ENCODE results near the gene COL5A1.
"Not testable (repeated sequence)": the region's sequence is repeated elsewhere in the genome, so short reads cannot be mapped to it uniquely, and the experiment has no call there.

Gene COL5A1

DNA sequence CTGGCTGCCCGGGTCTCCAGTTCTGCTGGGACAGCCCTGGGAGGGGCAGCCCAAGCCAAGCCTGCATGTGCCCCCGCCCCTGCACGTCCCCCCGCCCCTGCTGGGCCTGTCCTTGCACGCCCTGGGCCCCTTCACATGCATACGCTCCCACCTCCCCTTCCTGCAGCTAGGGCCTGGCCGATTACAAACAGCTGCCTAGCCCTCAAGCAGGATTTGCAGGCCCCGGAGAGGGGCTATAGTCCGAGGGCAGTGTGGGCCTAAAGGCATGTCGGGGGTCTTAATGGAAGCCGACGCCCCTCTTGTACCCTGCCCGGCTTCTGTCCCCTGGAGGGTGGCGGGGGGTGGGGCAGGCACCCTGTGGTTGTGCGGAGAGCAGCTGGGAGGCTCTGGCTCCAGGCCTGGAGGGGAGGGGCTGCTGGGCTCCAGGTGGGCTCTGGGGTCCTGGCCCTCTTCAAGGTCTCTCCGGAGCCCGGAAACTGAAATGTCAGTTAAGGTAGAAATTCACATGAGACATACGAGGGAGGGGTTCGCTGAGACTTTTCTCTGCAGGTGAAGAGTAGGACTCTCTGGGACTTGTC is 16.9 kb downstream of the COL5A1 start:
- DNase-seq = no peak

- no peak for DNase-seq
Measured at GRCh38 chr9:134659688-134660131, 18.1 kb downstream of the COL5A1 start.

- DNase-seq = no peak
Measured at GRCh38 chr9:134660407-134660806, 18.8 kb downstream of the COL5A1 start.

GRCh38 chr9:134661299-134661698 is 19.7 kb downstream of the COL5A1 start:
- no peak for DNase-seq

DNA sequence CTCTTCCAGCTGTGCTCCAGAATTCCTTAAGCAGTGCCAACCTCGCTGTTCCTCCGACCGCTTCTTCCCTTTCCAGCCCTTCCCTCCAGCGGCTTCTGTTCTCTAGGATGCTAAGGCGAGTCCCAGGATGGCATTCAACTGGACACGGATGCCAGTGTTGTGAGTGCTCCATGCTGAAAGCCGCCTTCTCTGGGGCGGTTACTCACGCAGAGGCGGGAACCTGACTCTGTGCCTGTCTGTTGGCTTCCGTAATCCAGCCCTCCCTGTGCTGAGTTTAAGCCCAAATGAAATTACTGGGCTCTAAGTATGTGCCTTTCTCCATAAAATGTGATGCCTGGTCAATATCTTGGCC is 20.2 kb downstream of the COL5A1 start:
- DNase-seq = no peak

GRCh38 chr9:134662143-134662876 is 20.7 kb downstream of the COL5A1 start:
- no peak for DNase-seq

DNA sequence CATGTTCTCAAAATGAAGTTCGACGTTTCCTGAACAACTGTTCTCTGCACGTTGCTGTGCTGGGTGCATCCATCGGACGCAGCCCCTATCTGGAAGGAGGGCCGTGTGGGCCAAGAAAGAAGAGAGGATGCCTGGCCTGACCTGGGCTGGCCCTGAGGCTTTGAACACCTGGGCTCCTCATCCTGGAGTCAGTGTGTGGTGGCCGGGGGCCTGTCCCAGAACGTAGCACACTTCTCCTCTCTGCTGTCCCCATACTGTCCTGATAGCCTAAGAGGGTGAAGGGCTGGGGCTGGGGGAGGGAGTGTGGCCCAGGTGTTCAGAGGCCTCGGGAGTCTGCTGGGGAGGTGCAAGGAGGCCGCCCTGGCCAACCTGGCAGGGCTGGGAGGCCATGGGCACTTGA is 21.5 kb downstream of the COL5A1 start:
- DNase-seq = no peak

- DNase-seq = no peak
Measured at GRCh38 chr9:134663753-134664415, 22.3 kb downstream of the COL5A1 start.

GRCh38 chr9:134664446-134664845 is 22.8 kb downstream of the COL5A1 start:
- no peak for DNase-seq

DNA sequence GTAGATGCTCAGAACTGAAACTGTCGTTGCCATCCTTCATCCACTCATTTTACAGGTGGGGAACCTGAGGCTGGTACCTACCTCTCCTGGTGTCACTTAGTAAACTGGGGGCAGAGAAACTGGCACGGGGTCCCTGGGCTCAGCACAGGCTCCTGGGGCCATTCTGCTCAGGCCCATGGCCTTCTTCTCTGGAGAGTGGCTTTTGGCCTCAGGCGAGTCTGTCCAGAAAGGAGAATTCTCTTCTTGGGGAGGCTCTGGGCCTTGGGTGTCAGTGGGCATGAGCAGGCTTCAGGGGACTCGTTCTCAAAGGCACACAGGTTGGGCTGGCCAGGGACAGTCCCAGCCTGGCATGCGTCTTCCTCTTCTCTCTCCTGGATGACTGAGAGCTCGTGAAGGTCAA is 24.6 kb downstream of the COL5A1 start:
- DNase-seq = no peak

- no peak for DNase-seq
Measured at GRCh38 chr9:134666831-134667230, 25.2 kb downstream of the COL5A1 start.

DNA sequence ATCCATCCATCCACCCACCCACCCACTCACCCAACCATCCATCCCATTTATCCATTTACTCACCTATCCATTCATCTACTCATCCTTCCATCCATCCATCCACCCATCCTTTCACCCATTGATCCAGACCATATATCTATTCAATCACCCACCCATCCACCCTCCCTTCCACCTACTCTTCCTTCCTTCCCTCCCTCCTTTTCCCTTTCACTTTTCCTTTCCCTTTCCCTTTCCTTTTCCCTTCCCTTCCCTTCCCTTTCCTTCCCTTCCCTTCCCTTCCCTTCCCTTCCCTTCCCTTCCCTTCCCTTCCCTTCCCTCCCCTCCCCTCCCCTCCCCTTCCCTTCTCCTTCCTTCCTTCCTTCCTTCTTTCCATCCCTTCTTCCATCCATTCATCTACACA is 27.4 kb downstream of the COL5A1 start:
- DNase-seq = not testable (repeated sequence)

DNA sequence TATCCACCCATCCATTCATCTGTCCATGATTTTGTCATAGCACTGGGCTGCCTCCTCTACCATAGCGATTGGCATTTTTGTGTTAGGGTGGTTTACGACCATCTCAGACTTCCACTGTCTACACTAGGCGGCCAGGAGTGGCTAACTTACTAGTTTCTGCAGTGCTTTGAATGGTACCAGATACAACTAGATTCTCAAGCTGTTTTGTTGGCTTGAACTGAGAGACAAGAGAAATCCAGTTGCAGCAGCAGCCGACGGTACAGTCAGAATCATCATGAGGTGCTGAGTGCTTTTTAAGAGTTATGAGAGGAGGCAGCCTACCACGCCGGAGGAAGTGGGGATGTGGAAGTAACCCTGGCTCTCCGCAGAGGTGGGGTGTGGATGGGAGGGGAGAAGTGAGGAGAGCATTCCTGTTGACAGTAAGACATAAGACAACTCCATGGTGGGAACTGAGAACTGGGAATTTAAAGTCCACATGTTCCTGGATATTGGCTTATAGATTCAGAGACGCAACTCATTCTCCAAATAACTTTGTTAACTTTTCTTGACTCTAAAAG is 27.9 kb downstream of the COL5A1 start:
- DNase-seq = no peak

DNA sequence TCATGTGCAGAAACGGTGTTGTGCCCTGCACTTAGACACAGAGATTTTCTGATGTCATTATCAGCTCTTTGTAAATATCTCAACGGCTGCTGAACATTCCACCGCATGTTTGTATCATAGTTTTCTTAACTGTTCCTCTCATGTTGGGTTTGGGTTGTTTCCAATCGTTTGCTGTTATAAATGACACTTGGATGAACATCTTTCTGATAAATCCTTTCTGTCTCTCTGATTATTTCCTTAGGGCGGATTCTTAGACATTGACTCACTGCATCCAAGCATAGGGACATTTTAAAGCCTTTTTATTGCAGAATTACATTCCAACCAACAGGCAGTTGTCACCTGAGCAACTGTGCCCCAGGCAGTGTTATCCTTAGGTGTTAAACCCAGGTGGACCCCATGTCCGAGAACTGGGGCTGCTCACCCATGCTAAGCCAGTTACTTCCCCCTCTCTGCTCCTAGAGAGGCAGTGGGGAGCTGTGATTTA is 28.5 kb downstream of the COL5A1 start:
- DNase-seq = no peak

DNA sequence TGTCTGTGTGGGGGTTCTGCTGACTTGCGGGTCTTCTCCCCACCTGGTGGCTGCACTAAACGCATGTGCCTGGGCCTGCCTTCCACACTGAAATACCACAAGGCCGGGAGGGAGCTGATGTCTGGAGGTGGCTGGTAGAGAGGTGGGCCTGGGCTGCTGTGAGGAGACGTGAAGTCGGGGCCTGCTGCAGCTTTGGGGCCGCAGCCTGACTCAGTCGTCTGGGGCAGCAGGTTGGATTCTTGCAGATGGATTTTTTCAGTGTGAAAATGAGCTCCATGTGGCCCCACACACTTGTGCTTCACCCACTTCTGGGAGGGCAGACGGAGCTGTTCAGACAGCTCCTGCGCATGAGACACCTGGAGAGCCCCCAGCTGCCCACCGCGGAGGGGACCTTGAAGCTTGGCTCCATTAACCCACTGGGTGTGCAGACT is 29.3 kb downstream of the COL5A1 start:
- no peak for DNase-seq

GRCh38 chr9:134671341-134672113 is 29.9 kb downstream of the COL5A1 start:
- no peak for DNase-seq

DNA sequence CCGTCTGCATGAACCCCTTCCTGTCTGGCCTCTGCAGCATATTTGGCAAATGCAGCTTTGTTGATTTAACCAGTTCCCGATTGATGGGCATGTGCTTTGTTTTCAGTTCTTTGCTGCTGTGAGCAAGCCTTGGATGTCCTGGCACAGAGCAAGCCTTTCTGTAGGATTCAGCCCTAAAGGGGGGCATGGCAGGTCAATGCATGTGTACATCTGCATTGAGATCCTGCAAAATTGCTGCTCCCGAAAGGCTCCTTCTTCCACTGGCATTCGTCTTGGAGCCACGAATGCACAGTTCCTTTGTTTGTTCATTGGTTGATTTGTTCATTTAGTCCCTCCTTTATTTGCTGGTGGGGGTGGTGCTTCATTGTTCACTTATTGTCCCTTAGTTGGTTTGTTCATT is 34.8 kb downstream of the COL5A1 start:
- DNase-seq = no peak

GRCh38 chr9:134676886-134677285 is 35.3 kb downstream of the COL5A1 start:
- DNase-seq = no peak

DNA sequence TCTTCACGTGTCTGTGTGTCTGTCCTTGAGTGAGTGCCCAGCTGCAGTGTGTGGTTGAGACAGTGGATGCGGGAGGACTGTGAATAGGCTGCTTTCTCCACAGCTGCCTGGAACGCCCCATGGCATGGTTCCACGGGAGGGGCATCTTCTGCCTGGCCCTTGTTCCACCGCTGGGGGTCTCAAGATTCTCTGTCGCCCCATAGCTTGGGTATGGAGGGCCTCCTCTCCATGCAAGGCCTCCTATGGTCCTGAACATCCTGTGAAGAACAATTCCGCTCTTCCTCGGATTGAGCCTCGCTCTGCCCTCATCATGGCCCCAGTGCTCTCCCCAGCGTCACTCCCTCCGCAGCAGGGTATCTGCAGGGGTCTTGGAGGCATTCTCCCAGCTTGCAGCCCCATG is 36.1 kb downstream of the COL5A1 start:
- no peak for DNase-seq

DNA sequence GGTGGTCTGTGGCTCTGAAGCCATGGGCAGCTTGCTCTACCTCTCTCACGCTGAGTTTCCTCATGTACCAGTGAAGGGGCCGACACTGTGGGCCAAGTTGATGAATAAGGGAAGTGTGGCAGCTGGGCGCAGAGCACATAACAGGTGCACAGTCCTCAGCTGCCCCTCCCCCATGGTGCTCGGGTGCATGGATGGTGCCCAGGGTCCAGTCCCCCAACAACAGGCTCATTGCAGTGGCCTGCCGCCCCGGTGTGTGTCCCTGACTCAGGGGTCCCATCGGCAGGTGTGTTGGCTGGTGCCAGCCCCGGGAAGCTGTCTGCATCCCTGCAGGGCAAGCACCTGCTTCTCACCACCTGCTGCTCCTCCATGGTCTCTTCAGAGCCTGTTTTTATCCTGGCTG is 36.6 kb downstream of the COL5A1 start:
- no peak for DNase-seq

- no peak for DNase-seq
Measured at GRCh38 chr9:134678666-134679443, 37.3 kb downstream of the COL5A1 start.

All from NCI-H2081 (cell line).